ENCODE data around the gene CYP8B1.

Gene CYP8B1

GRCh38 chr3:42851228-42851834 lies 24.3 kb downstream of the CYP8B1 start:
- DNase-seq: no peak

- no peak for DNase-seq
These were observed 25.4 kb downstream of the CYP8B1 start for GRCh38 chr3:42850263-42850662.

GRCh38 chr3:42849017-42849416 lies 26.7 kb downstream of the CYP8B1 start:
- no peak for DNase-seq

GRCh38 chr3:42847731-42848130 lies 27.9 kb downstream of the CYP8B1 start:
- no peak for DNase-seq

- DNase-seq: no peak
These were observed 28.8 kb downstream of the CYP8B1 start for GRCh38 chr3:42846685-42847522.

GRCh38 chr3:42844815-42845214 lies 30.9 kb downstream of the CYP8B1 start:
- DNase-seq: no peak

- no peak for DNase-seq
These were observed 31.3 kb downstream of the CYP8B1 start for GRCh38 chr3:42844412-42844713.

GRCh38 chr3:42843713-42844411 lies 31.8 kb downstream of the CYP8B1 start:
- DNase-seq: no peak

GRCh38 chr3:42841332-42841731 lies 34.3 kb downstream of the CYP8B1 start:
- no peak for DNase-seq

- DNase-seq: peak; percentile 31
These were observed 36.1 kb downstream of the CYP8B1 start for GRCh38 chr3:42839616-42840015.

GRCh38 chr3:42838571-42838970 lies 37.1 kb downstream of the CYP8B1 start:
- DNase-seq: no peak

- DNase-seq: no peak
These were observed 39.2 kb downstream of the CYP8B1 start for GRCh38 chr3:42836150-42837123.

GRCh38 chr3:42831321-42831713 lies 44.4 kb downstream of the CYP8B1 start:
- peak; percentile 68 for DNase-seq

GRCh38 chr3:42830437-42831320 lies 45.0 kb downstream of the CYP8B1 start:
- DNase-seq: peak; percentile 35

GRCh38 chr3:42829628-42830436 lies 45.8 kb downstream of the CYP8B1 start:
- DNase-seq: no peak

- no peak for DNase-seq
These were observed 46.5 kb downstream of the CYP8B1 start for GRCh38 chr3:42829083-42829627.

GRCh38 chr3:42827654-42828053 lies 48.0 kb downstream of the CYP8B1 start:
- no peak for DNase-seq

GRCh38 chr3:42827023-42827422 lies 48.7 kb downstream of the CYP8B1 start:
- no peak for DNase-seq

GRCh38 chr3:42826141-42826540 lies 49.5 kb downstream of the CYP8B1 start:
- DNase-seq: no peak

- no peak for DNase-seq
These were observed 52.3 kb downstream of the CYP8B1 start for GRCh38 chr3:42823351-42823750.

GRCh38 chr3:42822828-42823227 lies 52.9 kb downstream of the CYP8B1 start:
- DNase-seq: no peak
